Breast epithelium (tissue), 4 donors: ENCODE measurements around the gene PLEKHM3. TPM values are rescaled to one million over a fixed set of nuclear protein-coding genes. Genes with fewer than 3 reads are reported as not detected.

Experiments
- DNase-seq, 2 donors: peaks; one replicate each; pipeline ENCODE4 v3.0.0-alpha.2; 2019; ENCODE audit warnings: low spot score in 2 of 2
- H3K27ac ChIP-seq, 2 donors: fragments of 200-600 bp; sonication (generic) in 1 of 2; one replicate each; pipeline ENCODE4 v1.5.1; 2016 to 2019; ENCODE audit warnings: mild to moderate bottlenecking in 1 of 2
- H3K27me3 ChIP-seq, 2 donors: fragments of 200-600 bp; sonication (generic) in 1 of 2; one replicate each; pipeline versions ENCODE4 v1.5.1 to v1.6.0; 2017 to 2019; ENCODE audit warnings: control low read depth in 1 of 2, mild to moderate bottlenecking in 1 of 2
- H3K36me3 ChIP-seq: fragments of 200-600 bp; one replicate; pipeline ENCODE4 v1.5.1; 2019
- H3K4me1 ChIP-seq, 2 donors: fragments of 200-600 bp; sonication (generic); one replicate each; pipeline ENCODE4 v1.5.1; 2016 to 2019; ENCODE audit warnings: control low read depth in 1 of 2
- H3K4me3 ChIP-seq, 3 donors: fragments of 200-600 bp; sonication (generic); 1 replicate in 2 of 3; 2 replicates in 1 of 3; pipeline ENCODE4 v1.5.1; 2016 to 2019; ENCODE audit warnings: mild to moderate bottlenecking in 3 of 3, moderate library complexity in 2 of 3
- H3K9me3 ChIP-seq, 2 donors: fragments of 200-600 bp; sonication (generic) in 1 of 2; one replicate each; pipeline ENCODE4 v1.5.1; 2016 to 2019; ENCODE audit warnings: control low read depth in 1 of 2
- POLR2A ChIP-seq: fragments of 450-650 bp; IDR thresholded peaks from one replicate; pipeline ENCODE4 v1.6.1; 2016; ENCODE audit warnings: antibody characterized with exemption, mild to moderate bottlenecking, moderate library complexity
- POLR2AphosphoS5 ChIP-seq, 3 donors: sonication (generic); formaldehyde crosslinking; IDR thresholded peaks; one replicate each; pipeline ENCODE4 v1.6.1; 2017; ENCODE audit warnings: antibody characterized with exemption in 3 of 3
- intact Hi-C: fragments of 100-400 bp; cut with DNase I; formaldehyde crosslinking; loops from one replicate; pipeline ENCODE4 v1.15.1; 2023; ENCODE audit warnings: low total_unique reads
- total RNA-seq, 3 donors: library from RNA; depleted of rRNA; stranded (reverse); fragments of >200 nt; gene quantifications; one replicate each; pipeline ENCODE4 v1.1.0, GENCODE V29; 2016
- TF ChIP-seq, protein P1 (sequence below), 3 donors: fragments of 450-650 bp; IDR thresholded peaks; one replicate each; pipeline ENCODE4 v1.5.1; 2016 to 2017; ENCODE audit warnings: antibody characterized with exemption in 3 of 3, mild to moderate bottlenecking in 3 of 3, moderate library complexity in 3 of 3

The PLEKHM3 gene
- total RNA-seq, 3 donors from 2014 or later, result 24.3 to 35.0 (median 29.0) TPM

DNA sequence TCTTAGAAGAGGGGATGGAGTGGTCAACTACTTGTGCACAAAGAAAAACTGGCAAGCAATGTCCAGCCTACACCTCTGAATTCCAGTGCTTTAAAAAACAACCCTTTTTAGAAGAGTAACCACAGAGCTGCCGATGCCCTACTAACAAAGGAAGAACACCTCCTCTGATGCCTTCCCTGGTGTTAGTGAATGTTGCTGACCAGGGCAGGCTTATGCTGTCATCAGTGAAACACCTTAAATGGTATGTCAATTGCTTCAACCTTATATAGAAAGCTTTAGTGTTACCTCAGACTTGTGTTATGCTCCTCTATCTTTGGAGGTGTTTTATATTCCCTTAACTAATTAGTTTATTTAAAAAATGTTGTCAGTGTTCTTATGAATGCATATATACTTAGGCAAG is 175.9 kb downstream of the PLEKHM3 start:
- Histone ChIP-seq H3K4me3 (no peak overlapping the region), H3K27ac (no peak overlapping the region), H3K4me1 (no peaks in the 10 kb centered on the region), H3K9me3 (no peaks in the 10 kb centered on the region), H3K36me3 (no peaks in the 10 kb centered on the region), H3K27me3 (no peaks in the 10 kb centered on the region)
- intact Hi-C loops, result no loop called here
- TF ChIP-seq, protein P1, sequence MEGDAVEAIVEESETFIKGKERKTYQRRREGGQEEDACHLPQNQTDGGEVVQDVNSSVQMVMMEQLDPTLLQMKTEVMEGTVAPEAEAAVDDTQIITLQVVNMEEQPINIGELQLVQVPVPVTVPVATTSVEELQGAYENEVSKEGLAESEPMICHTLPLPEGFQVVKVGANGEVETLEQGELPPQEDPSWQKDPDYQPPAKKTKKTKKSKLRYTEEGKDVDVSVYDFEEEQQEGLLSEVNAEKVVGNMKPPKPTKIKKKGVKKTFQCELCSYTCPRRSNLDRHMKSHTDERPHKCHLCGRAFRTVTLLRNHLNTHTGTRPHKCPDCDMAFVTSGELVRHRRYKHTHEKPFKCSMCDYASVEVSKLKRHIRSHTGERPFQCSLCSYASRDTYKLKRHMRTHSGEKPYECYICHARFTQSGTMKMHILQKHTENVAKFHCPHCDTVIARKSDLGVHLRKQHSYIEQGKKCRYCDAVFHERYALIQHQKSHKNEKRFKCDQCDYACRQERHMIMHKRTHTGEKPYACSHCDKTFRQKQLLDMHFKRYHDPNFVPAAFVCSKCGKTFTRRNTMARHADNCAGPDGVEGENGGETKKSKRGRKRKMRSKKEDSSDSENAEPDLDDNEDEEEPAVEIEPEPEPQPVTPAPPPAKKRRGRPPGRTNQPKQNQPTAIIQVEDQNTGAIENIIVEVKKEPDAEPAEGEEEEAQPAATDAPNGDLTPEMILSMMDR (IDR thresholded peaks at IDR 0.05), result no peak
- TF ChIP-seq POLR2A (no peak), POLR2AphosphoS5 (IDR thresholded peaks at IDR 0.05) (no peak)
- DNase-seq, result no peak

DNA sequence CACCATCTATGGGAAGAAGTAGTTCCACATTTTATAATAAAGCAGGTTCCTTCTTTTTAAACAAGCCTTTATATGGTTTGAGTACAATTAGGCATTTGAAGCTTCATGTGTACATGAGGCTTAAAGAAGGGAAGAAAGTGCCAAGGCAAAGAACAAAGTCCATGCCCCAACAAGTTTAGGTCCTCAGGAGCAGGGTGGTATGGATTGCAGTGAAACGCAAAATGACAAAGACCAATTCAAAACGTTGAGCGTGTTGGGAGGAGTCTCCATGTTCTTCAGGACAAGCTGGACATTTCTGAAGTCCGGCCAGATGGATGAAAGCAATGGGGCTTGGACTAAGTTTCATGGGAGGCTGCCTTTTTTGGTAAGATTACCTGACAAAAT is 176.8 kb downstream of the PLEKHM3 start:
- TF ChIP-seq POLR2AphosphoS5 (IDR thresholded peaks at IDR 0.05), result no peak
- no peak for TF ChIP-seq POLR2A
- TF ChIP-seq, protein P1 (IDR thresholded peaks at IDR 0.05), result no peak
- no peaks in the 10 kb centered on the region for H3K36me3 ChIP-seq
- H3K4me1 ChIP-seq, result no peaks in the 10 kb centered on the region
- intact Hi-C loops, result no loop called here
- H3K4me3 ChIP-seq, result no peak overlapping the region
- no peak for DNase-seq
- no peaks in the 10 kb centered on the region for H3K9me3 ChIP-seq
- H3K27ac ChIP-seq, result no peak overlapping the region
- no peaks in the 10 kb centered on the region for H3K27me3 ChIP-seq

DNA sequence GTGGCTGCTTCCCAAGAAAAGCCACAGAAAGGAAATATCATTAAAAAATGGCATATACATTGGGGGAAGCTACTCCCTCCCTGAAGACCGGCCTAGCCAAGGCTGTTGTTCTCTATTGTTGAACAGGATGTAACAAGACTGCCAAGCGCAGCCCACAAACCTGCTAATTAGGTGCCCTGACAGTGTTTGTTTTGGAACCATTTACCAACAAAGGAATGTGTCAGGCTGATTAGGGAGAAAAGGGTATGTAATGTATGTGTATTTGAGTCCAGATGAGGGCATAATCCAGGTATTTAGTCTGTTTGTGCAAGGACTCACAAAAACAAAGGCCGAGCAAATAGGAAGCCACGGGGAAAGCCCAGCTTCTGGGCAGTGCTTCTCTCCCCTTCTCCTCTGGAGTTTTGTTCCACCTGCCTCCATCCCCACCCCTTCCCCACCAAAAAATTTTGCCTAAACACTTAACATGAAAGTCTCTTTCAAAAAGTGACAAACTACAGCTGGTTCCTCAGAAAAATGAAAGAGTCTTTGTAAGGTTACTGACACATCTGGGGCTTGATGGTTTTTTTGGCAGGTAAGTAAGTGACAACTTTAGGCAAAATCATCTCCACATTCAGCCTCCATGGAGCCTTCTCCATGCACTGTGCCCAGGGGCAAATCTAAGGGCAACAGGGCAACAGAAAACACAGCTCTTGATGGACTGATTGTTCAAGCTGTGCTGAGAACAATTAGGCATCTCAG is 177.4 kb downstream of the PLEKHM3 start:
- no peaks in the 10 kb centered on the region for H3K9me3 ChIP-seq
- no peaks in the 10 kb centered on the region for H3K4me1 ChIP-seq
- H3K27me3 ChIP-seq, result no peaks in the 10 kb centered on the region
- no peak overlapping the region for H3K4me3 ChIP-seq
- peak in 1 of 2 donors; percentile 44 for DNase-seq
- intact Hi-C loops, result no loop called here
- peak overlapping the region in 1 of 2 donors; percentile 46 for H3K27ac ChIP-seq
- no peaks in the 10 kb centered on the region for H3K36me3 ChIP-seq
- TF ChIP-seq, protein P1 (IDR thresholded peaks at IDR 0.05), result no peak
- TF ChIP-seq POLR2AphosphoS5 (IDR thresholded peaks at IDR 0.05) (peak in 1 of 3 donors; percentile 20), POLR2A (no peak)

DNA sequence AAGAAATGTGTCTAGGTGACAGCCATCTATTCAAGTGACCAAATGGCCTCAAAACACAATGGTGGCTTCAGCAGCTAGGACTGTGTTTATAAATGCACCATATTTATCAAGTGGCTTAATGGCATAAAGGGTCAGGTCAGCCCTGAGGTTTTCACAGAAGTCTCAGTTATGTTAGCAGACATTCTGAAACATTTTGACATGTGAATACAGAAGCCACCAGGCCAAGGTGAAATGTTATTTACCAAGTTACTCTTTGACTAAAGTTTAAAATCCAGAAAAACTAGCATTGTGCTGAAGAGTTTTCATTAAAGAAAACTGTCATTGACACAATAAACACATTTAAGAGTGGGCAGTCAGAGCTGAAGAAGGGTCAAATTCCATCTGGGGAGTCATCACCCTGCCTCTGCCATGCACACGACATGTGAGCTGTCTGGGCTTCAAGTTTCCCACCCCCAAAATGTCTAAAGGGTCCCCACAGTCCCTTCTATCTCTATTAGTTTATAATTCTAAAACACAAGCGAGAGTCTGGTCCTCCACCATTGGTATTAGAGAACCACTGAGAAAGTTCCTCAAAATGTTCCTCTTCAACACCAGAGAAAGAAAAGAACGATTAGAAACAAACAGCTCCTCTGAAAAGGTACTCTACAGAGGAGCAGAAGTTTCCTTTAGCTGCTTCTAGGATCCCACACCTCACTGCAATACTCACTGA is 178.1 kb downstream of the PLEKHM3 start:
- TF ChIP-seq POLR2A, result no peak
- no peak for TF ChIP-seq POLR2AphosphoS5 (IDR thresholded peaks at IDR 0.05)
- TF ChIP-seq, protein P1 (IDR thresholded peaks at IDR 0.05), result no peak
- Histone ChIP-seq H3K9me3 (no peaks in the 10 kb centered on the region), H3K27me3 (no peaks in the 10 kb centered on the region), H3K27ac (peak overlapping the region in 1 of 2 donors; percentile 46), H3K36me3 (no peaks in the 10 kb centered on the region), H3K4me1 (no peaks in the 10 kb centered on the region), H3K4me3 (no peak overlapping the region)
- DNase-seq, result no peak
- intact Hi-C loops, result no loop called here

DNA sequence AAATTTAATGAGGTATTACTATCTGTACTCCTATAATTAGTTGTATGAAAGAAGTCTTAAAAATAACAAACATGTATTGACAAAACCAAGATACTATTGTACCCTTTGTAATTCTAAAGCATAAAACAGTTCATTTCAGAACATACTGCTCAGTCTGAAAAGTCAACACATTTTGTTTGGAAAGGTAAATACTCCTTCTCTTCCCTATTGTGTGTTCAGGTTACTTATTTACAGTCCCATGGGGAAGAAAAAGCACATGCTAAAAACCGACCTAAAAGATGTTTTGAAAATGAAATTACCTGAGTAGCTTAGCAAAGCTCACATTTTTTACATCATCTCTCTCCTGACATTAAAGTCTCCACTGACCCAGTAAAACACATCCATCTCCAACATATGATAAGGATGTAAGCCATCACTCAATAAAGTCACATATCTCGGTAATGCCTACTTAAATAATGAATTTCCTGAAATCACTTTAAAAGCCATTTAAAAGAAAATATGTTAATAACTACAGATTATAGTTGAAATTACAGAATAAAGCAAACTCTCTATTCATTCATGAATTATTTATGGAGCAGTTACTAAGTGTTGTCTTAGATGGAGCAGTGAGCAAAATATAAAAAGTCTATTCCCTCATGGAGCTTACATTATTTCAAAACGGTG is 180.0 kb downstream of the PLEKHM3 start:
- Histone ChIP-seq H3K4me3 (no peak overlapping the region), H3K36me3 (no peaks in the 10 kb centered on the region), H3K27me3 (no peaks in the 10 kb centered on the region), H3K4me1 (no peaks in the 10 kb centered on the region), H3K27ac (no peak overlapping the region), H3K9me3 (no peaks in the 10 kb centered on the region)
- DNase-seq, result no peak
- TF ChIP-seq POLR2A (no peak), POLR2AphosphoS5 (IDR thresholded peaks at IDR 0.05) (no peak)
- TF ChIP-seq, protein P1 (IDR thresholded peaks at IDR 0.05), result no peak
- intact Hi-C loops, result no loop called here
